ENCODE results near the gene TIAM1.

DNA sequence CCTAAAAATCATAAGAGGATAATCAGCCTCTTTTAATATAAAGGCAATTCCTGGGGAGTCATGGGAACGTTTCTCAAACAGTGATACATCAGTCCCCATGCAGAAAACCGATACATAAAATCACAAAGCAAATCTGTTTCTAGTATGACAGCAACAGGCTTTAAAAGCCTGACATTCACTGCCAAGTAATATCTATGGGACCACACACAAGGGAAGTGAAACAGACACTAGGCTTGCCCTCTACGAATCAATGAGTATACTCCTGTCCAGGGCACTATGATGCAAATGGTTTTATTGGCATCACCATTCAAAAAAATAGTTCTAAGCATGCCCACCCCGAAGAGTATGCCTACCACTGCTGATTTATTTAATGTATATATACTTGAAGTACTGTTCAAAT lies 54.4 kb downstream of the TIAM1 start:
- TF ChIP-seq, protein P1, sequence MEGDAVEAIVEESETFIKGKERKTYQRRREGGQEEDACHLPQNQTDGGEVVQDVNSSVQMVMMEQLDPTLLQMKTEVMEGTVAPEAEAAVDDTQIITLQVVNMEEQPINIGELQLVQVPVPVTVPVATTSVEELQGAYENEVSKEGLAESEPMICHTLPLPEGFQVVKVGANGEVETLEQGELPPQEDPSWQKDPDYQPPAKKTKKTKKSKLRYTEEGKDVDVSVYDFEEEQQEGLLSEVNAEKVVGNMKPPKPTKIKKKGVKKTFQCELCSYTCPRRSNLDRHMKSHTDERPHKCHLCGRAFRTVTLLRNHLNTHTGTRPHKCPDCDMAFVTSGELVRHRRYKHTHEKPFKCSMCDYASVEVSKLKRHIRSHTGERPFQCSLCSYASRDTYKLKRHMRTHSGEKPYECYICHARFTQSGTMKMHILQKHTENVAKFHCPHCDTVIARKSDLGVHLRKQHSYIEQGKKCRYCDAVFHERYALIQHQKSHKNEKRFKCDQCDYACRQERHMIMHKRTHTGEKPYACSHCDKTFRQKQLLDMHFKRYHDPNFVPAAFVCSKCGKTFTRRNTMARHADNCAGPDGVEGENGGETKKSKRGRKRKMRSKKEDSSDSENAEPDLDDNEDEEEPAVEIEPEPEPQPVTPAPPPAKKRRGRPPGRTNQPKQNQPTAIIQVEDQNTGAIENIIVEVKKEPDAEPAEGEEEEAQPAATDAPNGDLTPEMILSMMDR (IDR thresholded peaks at IDR 0.05), result no peak
- TF ChIP-seq ZFX (IDR thresholded peaks at IDR 0.05; ENCODE audit: borderline replicate concordance), result no peak
